Activated CD4-positive, CD25-positive, alpha-beta regulatory T cell treated with anti-CD3 and anti-CD28 coated beads, Interleukin-2, amount 50 U/mL, for 72 hours (primary cell): ENCODE measurements around the gene F8.
"Not testable (repeated sequence)": the region's sequence is repeated elsewhere in the genome, so short reads cannot be mapped to it uniquely, and the experiment has no call there.

Experiments
- DNase-seq: peaks from one replicate; pipeline ENCODE4 v3.0.0; 2021

Gene F8

GRCh38 chrX:155028877-155029291, 6.4 kb upstream of the F8 start:
- no peak for DNase-seq

- DNase-seq: no peak
Observed at GRCh38 chrX:155028129-155028528, 5.6 kb upstream of the F8 start.

- DNase-seq: no peak
Observed at GRCh38 chrX:155027509-155028066, 5.1 kb upstream of the F8 start.

- DNase-seq: peak; percentile 88
Observed at GRCh38 chrX:155026727-155027508, 4.4 kb upstream of the F8 start, which contains the start of gene FUNDC2. FUNDC2 (plus strand) TSS chrX:155026844; CDS start chrX:155026939, 95 bp downstream.

GRCh38 chrX:155026420-155026726, 3.9 kb upstream of the F8 start:
- no peak for DNase-seq

GRCh38 chrX:155023907-155024833, 1.6 kb upstream of the F8 start:
- no peak for DNase-seq

GRCh38 chrX:155020591-155020990, 1.9 kb downstream of the F8 start:
- no peak for DNase-seq

GRCh38 chrX:155009994-155010472, 12.5 kb downstream of the F8 start:
- DNase-seq: no peak

GRCh38 chrX:155008578-155008977, 13.9 kb downstream of the F8 start:
- DNase-seq: not testable (repeated sequence)

- not testable (repeated sequence) for DNase-seq
Observed at GRCh38 chrX:155006913-155007671, 15.4 kb downstream of the F8 start.

GRCh38 chrX:155006379-155006778, 16.1 kb downstream of the F8 start:
- DNase-seq: not testable (repeated sequence)

- no peak for DNase-seq
Observed at GRCh38 chrX:155005190-155005589, 17.3 kb downstream of the F8 start.

- no peak for DNase-seq
Observed at GRCh38 chrX:155001873-155002272, 20.6 kb downstream of the F8 start.

GRCh38 chrX:155000841-155001240, 21.7 kb downstream of the F8 start:
- DNase-seq: no peak

- DNase-seq: no peak
Observed at GRCh38 chrX:154998204-154998880, 24.2 kb downstream of the F8 start.

- no peak for DNase-seq
Observed at GRCh38 chrX:154991476-154991875, 31.0 kb downstream of the F8 start.

GRCh38 chrX:154991039-154991438, 31.5 kb downstream of the F8 start:
- no peak for DNase-seq

GRCh38 chrX:154990496-154990895, 32.0 kb downstream of the F8 start:
- no peak for DNase-seq

GRCh38 chrX:154988719-154989118, 33.8 kb downstream of the F8 start:
- no peak for DNase-seq

GRCh38 chrX:154987940-154988339, 34.6 kb downstream of the F8 start:
- no peak for DNase-seq

GRCh38 chrX:154986826-154987575, 35.5 kb downstream of the F8 start:
- no peak for DNase-seq

GRCh38 chrX:154981116-154981411, 41.5 kb downstream of the F8 start:
- no peak for DNase-seq
